ENCODE data around the gene AGA.

- TF ChIP-seq ZNF114 (tag by site-specific recombination; IDR thresholded peaks at IDR 0.05) (no peak), ZNF146 (tag by site-specific recombination; IDR thresholded peaks at IDR 0.05) (no peak), CTCF (tag by site-specific recombination; IDR thresholded peaks at IDR 0.05) (no peak), REST (tag by site-specific recombination; IDR thresholded peaks at IDR 0.05) (no peak), ZFP41 (tag by site-specific recombination; IDR thresholded peaks at IDR 0.05; ENCODE audit: borderline replicate concordance) (no peak), ZNF274 (IDR thresholded peaks at IDR 0.05; ENCODE audit: low read length) (no peak), ZNF274 (tag by site-specific recombination; IDR thresholded peaks at IDR 0.05; ENCODE audit: borderline replicate concordance) (no peak), ZNF112 (tag by site-specific recombination; IDR thresholded peaks at IDR 0.05) (no peak)
Measured at GRCh38 chr4:177434667-177435066, 7.6 kb downstream of the AGA start.

All from HEK293 (cell line).